G401.6 (cell line): ENCODE measurements around the gene TSC22D3.
A peak's percentile ranks its signal among the peaks of the same experiment; 100 is the strongest.

Source experiments
- FAIRE-seq: peaks from 2 replicates; lab custom pipeline; 2012; peaks lifted over from hg19 to GRCh38; lab: Jason Lieb, UNC

The TSC22D3 gene

DNA sequence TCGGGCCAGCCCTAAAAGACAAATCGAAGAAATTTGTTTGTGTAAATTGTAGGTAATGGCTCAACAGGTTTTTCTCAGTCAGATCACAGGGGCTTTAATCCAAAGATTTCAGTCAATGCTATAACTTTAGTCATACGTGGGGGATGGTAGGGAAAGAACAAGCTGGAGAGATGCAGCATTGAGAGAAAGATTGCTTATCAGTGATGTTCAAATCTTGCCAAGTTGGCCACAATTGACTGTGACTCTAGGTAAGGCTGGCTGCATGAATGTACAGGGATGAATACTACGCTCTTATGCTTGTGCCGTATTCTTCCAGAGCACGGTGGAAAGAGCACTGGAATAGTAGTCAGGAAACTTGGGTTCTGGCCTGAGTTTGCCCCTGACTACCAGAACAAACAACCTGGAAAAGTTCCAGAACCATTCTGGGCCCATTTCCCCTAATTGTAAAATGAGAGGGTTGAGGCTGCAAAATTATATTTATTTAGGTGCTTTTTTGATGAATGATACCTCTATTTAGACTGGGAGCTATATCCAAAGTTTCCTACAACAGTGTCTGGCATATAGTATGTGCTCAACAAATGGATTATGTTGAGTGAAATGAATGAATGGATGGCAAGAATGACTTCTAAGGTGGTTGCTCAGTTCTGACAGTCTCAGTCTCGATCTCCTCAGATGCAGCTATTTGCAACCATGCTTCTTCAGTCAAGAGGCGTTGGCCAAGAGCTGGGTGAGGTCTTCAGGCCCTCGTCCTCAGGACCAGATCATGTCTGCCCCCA is 44.4 kb downstream of the TSC22D3 start:
- FAIRE-seq, result no peak

DNA sequence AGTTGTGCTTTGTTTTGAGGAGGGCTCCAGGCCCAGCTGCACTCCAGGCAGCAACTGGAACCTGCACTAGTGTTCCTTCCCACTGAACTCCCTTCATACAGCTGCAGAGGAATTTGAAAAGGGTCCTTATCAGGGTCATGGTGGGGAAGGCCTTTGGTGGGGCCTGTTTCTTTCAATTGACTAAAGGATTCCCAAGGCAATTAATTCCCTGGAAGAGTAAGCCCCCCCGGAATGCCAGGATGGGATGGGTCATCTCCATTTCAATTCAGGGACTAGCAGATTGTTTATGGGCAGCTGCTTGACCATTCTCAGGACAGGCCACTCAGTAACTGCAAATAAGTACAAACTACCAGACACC is 45.3 kb downstream of the TSC22D3 start:
- no peak for FAIRE-seq

DNA sequence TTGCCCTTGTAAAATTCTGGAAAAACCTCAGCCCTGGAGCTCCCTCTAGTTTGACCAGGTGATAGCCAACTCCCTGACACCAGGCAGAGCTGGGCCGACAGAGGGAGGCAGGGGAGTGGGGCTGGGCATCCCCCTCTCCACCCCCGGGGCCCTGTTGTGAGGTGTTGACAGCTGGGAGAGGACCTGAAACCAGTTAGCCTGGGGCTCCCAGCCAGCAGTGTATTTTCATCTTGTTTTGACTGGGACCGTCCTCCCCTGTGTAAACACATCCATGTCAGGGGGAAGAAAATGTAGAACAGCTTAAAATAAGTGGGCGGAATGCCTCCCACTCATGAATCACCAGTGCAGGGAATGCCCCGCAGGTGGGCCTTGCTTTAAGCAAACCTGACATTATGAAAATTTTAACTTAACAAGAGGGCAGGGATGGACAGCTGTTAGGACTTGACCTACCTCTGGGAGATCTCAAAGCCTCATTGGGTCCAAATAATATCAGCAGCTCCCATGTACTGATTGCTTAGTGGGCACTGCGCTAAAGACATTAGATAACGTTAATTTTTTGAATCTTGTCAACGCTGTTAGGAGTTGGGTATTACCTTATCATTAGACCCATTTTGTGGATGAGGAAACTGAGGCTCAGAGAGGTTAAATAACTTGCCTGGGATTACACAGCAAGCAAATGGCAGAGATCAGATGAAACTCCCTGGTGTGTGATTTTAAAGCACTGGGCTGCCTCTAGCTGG is 45.9 kb downstream of the TSC22D3 start:
- FAIRE-seq, result no peak

DNA sequence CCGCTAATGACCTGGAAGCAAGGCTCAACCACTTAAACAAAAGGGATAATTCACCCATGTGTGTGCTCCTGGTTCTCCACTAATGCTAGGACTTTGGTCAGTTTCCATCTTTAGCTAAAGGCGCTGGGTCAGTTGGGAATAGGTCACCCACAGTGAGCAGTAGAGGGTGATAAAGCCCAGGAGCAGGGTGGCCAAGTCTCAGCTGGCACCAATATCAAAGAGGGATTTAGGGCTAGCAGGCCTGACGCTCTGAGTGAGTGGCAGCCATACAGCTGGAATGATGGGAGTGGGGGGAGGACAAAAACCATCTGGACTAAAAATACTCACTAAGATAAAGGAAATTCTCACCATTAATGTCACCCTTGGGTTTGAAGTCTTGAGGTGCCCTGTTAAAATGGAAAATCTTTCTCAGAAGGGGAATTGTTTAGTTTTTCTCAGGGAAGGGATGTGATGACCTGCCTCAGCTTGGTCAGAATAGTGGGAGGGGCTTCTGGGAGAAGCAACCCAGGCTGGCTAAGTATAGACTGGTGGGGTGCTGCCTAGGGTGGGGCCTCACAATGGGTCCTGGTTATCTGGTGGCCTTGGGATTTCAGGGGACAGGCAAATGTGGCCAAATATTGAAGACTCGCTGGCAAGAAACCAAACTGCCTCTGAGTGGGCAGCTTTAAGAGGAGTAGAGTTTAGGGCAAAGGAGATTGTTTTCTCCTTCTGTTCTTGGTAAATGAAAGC is 47.1 kb downstream of the TSC22D3 start:
- FAIRE-seq, result no peak

DNA sequence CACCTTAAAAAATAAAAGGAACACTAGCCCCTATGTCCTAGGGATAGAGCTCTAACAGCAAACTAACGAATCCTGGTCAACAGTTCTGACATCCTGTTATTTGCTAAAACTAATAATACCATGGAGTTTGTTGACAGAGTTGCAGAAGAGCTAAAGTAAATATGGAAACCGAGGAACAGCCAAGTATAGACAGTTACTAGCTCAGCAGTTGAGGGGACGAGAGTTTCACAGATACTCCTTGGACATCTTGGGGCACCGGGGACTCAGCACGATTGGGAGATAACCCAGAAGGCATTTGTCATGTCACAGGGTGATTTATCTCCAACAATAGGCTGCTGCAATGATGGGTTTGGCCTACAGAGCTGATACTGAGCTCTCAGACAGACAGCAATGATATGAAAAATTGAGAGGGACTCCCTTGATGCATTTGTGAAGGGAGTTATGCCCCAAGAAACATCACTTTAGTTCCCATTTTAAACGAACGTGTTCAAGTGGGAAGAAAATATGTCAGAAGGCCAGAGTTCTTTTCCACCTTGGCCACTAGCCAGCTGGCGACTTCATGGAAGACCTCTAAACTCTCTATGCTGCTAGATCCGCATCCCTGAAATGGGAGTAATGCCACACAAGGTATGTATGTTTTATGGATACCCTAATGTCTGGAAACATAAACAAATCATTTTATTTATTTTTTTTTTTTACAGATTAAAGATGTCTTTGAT is 48.6 kb downstream of the TSC22D3 start:
- FAIRE-seq, result no peak

DNA sequence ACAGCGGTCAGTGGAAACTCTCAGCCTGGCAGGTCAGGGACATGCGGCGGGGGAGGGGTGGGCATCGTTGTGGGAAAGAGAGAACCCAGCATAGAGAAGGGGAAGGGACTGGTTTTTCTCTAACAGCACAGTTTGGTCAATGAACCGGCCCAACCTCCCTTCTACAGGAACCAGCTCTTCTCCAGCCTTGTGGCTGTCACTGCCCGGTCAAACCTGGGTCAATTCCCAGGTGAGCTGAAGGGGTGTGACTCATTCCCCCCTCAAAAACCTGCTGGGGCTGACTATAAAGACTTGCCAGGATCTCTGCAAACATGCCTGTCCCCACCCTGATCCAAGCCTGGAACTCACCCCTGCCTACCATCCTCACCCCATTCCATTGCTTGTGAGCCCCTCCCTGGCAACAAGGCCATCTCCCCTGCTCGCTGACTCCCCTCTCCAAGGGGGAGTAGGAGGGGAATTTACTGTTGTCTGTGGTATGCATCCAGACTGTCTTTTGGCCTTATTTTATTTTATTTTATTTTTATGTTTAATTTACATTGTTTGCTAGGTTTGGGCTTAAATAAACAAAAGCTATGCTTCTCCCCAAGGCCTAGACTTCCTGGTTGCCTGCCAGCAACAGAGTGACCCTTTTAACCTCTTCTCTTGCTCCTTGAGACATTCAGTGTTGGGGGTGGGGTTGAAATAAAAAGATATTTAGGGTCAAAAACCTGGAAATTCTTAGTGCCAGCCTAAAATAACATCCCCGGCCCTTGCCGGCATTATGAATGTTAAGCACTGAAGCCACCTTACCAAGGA is 49.6 kb downstream of the TSC22D3 start:
- no peak for FAIRE-seq

DNA sequence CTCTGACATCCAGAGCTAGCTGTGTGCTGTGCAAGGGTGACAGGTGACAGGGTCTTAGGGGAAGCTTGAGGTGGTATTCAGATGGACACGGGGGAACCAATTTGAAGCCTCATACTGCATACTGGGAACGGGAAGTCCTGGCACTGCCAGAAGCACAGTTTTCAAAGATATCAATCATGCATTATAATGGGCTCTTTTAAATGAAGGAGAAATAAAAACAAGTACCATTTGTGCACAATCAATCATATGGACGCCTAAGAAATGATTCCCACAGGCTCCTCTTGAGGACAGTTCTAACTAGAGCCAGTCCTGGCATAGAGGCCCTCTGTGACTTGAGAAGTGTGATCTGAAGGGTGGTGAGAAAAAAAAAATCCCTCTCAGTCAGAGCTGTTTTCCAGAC is 50.9 kb downstream of the TSC22D3 start:
- FAIRE-seq, result no peak

DNA sequence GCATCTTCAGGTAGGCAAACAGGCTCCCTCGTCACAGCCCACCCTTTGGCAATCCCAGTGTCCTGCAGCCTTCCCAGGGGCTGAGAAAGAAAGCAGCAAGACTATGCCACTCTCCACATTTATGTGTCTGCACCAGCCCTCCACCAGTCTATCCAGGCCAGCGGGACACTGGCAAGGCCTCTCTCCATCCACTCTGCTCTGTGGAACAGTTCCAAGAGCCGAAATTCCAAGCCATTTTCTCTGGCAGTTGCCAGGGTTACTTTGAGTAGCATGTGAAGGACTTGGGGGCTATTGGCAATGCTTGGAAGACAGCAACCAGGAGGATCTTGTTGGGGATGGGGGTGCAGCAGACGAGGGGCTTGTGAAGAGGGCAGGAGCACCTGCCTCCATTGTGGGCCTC is 52.1 kb downstream of the TSC22D3 start:
- FAIRE-seq, result no peak

DNA sequence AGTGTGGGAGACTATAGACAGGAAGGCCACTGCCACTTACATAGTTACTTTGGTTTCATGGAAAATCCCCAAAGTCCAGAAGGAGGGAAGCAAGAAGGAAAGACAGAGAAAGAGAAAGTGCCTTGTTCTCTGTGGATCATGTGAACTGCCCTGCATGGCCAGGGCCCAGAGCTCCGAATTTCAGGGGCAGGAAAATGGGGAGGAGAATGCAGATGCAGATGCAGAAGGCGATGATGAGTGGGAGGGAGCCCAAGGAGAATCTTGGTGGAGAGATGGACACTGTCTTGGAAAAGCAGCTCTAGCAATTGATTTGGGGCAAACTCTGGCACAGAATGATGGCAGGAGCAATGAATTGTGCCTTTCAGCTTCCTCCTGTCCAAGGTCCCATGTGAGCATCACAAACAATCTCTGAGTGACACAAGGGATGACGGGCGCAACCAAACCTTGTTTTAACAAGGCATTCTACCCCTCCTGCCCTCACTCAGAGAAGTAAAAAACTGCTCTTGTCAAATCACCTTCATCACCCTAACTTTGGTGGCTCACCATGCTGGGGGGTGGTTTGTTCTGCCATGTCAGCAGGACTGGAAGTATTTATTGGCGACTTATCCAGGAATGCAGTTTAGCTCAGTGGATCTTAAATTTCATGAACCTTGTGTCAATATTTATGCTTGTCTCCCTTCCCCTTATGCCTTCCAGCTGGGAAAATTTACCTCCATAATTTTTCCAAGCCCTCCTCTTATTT is 53.5 kb downstream of the TSC22D3 start:
- FAIRE-seq, result no peak

DNA sequence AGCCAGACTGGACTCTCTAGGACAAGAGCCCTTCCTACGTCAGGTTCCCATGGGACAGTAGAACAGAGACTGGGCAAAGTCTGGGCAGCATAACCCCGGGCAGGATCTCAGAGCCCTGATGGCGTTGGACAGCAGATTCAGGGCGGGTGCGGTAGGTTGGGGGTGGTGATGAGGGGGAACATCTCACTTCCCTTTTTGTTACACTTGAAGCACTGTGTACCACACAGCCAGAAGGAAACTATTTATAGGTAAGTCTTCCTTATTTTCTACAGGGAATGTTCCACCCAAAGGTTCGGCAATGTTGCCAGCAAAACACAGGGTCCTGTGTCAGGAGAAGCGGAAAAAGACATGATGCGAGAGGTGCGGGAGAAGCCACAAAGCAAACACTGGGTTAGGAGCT is 54.3 kb downstream of the TSC22D3 start:
- no peak for FAIRE-seq

DNA sequence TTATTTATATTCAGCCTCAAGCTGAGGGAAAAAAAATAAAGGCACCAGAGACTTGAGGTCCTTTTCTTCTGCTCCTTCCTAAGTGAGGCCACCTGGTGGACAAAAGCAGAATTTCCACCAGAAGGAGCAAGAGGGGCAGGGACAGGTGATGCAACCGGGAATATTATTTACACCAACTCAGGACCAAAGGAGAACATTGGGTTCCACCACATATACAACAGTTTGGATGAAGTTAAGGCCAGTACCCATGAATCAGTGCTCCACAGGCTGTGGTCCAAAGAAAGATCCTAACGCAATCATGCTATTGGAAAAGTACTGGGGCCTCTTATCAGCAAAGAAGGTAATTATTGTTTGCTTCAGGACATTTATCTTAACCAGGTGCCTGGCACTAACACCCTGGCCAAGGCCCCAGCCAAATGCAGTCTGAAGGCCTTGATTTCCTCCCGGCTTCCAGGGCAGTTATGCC is 57.4 kb downstream of the TSC22D3 start:
- peak; percentile 78 for FAIRE-seq

DNA sequence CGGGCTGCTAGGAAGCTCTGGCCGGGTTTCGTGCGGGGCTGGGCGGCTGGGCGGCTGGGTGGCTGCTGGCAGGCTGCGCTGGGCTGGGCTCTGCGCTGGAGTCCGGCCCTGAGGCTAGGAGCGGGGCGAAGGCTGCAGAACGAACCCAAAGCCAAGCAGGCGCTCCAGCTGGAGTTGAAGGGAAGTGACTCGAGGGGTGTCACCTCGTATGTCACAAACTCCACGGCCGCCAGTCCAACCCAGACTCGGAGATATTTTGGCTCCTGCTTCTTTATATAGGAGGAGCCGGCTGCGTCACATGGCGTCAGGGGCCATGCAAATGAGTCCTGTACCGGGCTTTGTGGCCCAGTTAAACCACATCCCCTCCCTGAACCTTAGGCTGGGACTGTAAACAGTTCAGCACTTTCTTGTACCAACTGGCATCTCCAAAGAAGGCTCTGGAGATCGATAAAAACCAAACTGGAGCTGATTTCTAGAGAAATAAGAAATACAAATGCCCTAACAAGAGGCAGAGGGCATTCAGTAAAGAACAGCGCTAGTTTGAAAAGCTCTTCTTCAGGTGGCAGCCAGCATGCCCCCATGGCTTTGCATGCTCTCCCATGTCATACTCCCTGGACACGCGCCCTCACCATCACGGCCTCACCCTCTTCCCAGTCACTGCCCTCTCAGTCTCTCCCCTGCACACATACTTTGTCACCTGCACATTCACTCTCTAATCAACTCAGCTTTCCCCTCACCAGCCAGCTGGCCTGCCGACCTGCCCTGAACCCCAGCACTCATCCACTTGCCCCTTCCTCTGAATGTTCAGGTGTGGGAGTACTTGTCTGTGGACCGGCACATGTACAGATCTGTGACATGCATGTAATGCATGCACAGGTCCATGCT is 58.5 kb downstream of the TSC22D3 start:
- no peak for FAIRE-seq

DNA sequence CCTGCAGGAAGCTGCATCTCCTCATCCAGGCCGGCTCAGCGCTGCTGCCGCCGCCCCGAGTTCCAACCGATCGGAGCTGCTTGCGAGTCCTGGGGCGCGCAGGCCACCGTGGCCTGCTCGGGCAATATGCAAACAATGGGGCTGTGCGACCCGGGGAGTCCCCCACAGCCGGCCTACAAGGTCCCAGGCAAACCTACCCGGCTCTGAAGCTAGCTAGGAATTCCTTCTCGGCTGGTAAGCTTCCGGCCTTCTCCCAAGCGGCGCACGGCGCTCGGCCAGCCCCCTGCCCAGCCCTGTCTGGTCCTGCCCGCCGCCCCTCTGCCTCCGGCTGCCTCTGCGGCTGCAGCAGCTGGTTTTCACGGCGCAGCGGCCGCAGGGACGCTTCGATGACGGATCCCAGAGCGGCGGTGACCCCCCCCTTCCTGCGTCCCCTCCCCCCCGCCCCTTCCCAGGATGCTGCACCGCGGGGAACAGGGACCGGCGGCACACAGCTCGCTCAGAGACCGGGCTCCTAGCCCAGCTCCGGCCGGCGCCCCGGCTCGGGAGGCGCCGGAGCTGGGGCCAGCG is 59.4 kb downstream of the TSC22D3 start:
- FAIRE-seq, result no peak

DNA sequence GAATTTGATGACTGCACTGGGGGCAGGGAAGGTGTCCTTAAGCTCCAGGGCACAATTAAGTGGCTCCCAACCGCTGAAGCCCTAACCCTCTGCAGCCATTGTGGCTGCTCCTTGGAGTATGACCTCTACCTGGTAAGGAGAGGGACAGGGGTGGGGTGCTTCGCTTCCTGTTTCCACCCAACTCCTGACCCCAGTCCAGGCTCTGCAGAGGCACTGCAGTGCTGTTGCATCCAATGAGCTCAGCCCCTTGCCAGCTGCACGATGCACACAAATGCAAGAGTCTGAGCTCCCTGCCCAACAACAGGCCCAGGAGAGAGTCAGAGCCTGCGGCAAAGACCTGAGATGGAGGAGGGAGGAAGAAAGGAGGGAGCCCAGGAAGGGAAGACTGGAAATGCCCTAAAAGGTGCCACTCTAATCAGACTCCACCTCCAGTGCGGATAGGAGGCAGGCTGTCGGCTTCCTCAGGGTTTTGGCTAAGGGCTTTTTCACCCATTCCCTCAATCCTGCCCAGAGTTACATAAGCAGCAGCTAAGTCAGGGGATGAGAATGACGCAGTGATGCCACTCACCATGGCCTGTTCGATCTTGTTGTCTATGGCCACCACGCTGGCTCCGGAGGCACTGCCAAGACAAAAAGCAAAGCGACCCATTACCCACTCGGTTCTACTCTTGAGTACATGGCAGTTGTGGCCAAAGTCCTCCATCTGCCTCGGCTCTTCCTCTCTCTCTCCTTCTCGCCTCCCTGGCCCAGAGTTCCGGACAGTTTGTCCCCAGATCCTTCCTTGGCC is 60.1 kb downstream of the TSC22D3 start:
- FAIRE-seq, result no peak

DNA sequence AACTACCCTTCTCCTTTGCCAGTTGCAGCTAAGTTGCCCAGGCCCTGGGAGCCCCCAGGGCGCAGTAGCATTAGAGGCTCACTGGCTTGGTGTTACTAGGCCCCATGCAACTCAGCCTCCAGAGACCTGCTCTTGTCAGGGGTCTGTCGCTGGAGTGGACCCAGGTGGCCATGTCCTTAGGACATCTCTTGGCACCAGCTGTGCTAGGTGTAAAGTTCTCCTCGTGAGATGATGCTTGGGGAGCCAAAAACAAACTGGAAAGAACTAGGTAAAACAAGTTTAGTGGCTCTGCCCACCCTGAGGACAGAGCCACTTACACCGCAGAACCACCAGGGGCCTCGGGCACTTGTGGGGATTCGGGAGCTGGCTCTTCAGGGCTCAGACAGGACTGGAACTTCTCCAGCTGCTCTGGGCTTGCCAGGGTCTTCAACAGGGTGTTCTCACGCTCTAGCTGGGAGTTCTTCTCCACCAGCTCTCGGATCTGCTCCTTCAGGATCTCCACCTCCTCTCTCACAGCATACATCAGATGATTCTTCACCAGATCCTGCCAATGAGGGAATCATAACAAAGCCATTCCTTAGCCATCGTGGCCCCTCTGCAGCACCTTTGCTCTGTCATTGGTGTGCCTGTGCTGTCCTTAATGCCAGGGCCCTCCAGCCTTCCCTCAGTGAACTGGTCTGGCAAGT is 61.2 kb downstream of the TSC22D3 start:
- FAIRE-seq, result no peak

DNA sequence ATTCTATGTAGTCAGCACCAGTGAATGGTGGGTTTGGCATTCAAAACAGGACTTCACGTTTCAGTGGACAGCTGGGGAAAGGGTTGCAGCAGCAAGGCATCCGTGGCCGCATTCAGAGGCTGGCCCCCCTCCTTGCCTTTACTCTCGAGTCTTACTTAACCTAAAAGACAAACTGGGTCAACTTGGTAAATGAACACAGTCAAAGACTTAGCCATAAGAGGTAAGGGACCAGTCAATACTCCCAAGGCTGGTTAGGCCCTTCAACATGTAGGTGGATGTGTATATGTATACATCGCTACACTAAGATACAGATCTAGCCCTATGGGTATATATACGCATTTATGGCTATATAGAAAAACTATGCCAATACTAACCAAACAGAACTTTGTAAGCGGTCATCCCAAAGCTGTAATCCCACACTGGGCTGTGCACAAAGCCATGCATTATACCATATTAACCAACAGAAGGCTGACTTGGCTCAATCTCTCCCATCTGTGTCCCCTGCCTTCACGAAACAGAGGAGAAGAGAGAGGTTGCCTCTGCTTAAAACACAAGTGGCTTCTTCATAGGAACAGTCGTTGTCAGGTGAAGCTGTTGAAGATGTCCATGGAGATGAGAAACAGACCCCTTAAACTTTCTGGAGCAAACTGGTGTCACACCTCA is 61.9 kb downstream of the TSC22D3 start:
- FAIRE-seq, result no peak

DNA sequence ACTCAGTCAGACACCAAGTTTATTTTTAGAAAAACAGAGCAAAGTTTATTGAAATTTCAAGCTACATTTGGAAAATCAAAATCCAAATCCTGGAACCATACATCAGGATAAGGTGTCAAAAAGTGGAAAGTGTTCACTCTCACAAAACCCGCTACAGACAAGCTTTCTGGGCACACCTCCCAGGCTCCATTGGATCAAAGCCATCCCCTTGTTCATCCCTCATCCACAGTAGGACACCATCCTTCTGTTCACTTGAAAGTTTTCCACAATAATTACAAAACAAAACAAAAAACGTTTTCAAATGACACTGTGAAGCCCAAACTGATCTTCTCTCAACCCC is 62.4 kb downstream of the TSC22D3 start:
- FAIRE-seq, result no peak
